ENCODE results near the gene CHRNE.

CHRNE gene

GRCh38 chr17:4851084-4851483, 51.8 kb downstream of the CHRNE start:
- ATAC-seq, result no peak

DNA sequence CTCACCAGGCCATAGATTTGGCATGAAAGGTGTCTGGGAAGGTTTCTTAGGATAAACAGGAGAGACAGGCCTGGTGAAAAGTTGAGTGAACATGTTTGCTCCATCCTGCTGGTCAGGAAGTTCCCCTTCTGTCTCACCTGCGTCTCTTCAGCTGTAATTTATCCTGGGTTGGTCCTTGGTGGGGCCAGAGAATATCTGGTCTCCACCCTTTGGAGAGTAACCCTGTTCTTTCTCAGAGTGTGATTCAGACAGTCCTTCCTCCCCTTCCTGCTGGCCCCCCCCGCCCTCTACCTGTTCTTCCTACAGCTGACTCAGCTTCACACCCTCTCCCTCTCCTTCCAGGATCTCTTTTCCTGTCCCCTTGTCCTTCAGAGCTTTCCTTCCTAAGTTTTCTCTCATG, 52.7 kb downstream of the CHRNE start:
- ATAC-seq, result no peak

GRCh38 chr17:4849011-4849536, 53.8 kb downstream of the CHRNE start:
- ATAC-seq, result no peak
